CD1c-positive myeloid dendritic cell (primary cell): ENCODE measurements around the gene SPEM3.
"Not testable (repeated sequence)": the region's sequence is repeated elsewhere in the genome, so short reads cannot be mapped to it uniquely, and the experiment has no call there.

Source experiments
- DNase-seq: peaks from one replicate; pipeline ENCODE4 v3.0.0-alpha.2; 2016; ENCODE audit errors: extremely low spot score

SPEM3 gene

GRCh38 chr17:7471729-7472128 lies 43.1 kb downstream of the SPEM3 start:
- no peak for DNase-seq

DNA sequence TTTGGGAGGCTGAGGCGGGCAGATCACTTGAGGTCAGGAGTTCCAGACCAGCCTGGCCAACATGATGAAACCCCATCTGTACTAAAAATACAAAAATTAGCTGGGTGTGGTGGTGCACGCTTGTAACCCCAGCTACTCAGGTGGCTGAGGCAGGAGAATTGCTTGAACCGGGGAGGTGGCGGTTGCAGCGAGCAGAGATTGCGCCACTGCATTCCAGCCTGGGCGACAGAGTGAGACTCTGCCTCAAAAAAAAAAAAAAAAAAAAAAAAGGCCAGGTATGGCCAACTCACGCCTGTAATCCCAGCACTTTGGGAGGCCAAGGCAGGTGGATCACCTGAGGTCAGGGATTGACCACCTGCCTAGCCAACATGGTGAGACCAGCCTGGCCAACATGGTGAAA lies 46.1 kb downstream of the SPEM3 start:
- not testable (repeated sequence) for DNase-seq

DNA sequence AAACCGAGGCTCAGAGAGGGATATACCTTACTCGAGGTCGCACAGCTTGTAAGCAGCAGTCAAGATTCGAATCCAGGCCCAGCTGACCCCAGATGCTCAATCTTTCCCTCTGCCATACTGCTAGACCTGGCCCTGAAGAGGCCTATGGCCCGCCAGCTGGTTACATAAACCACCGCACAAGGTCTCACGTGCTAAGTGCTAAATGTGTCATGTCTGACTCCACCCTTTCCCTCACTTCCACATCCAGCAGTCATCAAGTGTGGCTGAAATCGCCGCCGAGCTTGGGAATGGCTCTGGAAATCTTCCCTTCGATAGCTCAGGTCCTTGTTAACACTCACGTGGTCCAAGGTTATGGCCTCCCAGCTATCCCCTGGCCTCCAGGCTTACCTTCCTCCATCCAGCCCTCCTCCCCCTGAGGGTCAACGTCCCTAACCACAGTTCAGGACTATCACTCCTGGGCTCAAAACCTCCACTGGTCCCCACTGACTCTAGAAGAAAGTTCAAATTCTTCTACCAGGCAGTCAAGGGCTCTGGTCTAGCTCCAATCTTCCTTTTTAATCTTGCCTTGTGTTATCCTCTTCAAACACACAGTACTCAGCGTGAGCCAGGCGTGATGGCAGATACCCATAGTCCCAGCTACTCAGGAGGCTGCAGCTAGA lies 47.2 kb downstream of the SPEM3 start:
- DNase-seq, result peak; percentile 77

- no peak for DNase-seq
These were observed 47.8 kb downstream of the SPEM3 start for GRCh38 chr17:7476494-7476893.

DNA sequence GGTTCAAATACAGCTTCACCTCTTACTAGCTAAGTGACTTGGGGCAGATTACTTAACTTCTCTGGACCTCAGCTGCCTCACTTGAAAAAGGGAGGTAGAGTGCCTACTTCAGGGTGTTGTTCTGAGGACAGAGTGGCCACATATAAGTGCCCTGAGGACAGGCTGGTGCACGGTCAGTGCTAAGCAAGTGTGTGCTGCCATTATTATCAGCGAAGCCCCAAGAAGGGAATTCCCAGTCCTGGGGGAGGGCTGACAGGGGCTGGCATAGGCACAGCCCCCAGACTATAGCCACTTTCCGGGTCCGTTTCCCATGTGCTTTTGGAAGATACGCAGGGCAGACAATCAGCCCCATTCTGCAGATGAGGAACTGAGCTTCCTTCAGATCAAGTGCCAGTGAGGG lies 48.3 kb downstream of the SPEM3 start:
- DNase-seq, result no peak

DNA sequence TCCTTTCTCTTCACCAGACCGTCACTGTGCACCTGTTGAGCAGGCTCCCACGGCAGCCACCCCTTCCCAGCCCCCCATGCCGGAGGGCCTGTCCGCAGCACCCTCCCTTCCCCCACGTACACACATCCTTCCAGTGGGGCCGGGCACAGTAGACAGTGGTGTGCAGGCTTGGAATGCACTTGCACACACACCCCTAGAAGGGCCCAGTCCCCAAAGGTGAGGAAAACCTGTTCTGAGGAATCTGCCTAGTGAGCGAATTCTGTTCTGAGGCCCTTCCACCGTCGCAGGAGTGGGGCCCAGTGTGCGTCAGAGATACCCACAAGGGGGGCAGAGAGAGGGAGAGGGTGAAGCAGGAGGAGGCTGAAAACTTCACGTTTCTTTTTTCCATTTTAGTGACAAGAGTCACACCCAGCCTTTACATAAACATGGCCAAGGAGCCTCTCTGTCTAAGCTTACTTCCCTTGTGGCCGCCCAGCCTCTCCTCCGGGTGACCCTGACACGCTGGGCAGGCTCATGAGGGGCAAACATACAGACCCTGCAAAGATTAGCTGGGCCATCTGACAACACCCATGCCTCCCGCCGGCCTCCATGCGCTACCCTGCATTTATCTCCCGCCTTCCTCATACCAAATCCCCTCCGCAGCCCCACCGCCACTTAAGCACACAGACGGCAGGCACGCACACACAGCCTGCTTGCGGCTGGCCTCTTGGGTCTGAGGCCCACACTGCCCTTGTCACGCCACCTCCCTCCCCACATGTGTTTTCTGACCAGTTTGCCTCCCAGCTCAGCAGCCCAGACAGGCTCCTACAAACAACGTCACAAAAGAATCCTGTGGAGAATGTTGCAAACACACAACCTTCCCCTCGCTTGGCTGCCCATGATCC lies 49.0 kb downstream of the SPEM3 start:
- DNase-seq, result peak; percentile 64

DNA sequence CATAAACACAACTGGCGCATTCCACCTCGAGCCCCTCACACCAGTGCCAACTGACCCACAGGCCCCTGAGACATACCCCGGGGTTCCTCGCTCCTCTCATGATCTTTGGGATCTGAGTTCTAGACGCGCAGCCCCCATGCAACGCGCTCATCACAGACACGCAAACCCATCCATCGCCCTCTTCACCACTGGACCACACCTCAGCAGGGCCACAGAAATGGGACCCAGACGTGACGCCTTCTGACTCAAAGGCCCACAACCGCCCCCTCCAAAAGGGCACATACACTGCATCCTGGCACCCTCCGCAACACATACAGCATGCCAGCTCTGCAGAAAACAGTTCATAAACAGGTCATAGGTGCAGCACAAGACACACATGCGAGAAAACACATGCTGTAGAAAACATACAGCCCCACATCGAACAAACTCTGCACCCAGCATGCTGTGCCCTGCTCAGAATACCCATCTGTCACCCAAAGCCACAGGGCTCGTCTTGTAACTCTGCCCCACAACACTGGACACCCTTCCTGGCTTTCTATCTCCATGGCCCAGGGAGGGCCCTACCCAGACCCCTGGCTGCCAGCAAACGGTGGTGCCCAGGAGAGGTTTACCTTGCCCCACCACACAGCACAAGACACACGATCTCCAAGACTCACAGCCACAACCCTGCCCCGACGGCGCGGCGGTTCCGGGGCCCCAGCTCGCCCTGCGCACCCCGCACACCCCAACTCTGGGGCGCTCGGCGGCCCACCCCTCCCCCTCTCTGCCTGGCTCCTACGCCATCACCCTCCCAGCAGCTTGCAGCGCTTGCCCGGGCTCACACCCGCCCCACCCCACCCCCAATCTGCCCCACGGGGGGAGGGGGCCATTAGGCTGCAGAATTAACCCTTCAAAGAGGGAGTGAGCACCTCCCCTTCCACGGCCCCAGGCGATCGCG lies 49.9 kb downstream of the SPEM3 start:
- peak; percentile 33 for DNase-seq

DNA sequence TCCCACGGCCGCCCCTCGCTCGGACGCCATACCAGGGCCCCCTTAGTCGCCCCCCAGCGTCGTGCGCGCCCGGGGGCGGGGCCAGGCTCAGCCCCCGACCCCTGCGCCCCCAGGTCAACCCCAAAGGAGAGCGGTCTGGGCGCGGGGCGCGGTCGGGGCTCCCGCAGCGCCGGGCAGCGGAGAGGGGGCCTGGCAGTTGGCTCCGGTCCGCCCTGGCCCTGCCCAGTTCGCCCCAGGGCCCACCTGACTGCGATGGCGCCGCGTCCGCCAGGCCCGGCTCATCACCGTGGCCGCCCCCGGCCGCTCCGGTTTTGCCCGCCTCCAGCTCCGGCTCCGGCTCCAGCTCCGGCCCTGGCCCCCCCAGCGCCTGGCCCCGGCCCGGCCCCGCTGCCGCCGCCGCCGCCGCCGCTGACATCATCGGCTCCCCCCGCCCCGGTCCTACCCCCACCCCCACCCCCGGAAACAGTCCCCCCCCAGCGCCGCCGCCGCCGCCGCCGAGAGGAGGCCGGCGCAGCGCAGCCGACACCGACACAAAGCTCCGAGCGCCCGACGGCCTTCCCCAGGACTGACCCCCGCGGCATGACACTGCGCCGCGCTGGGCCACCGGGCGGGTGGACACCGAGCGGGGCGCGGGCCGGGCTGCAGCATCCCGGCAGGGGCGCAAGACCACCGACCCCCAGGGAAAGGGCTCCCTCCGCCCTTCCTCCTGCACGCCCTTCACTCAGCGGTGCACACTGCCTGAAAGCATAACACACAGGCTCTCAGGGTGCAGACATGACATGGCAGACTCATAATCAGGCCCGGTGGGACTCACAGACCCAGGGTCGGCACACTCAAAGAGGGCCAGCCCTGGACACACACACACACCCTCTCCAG lies 50.8 kb downstream of the SPEM3 start, which contains the start of gene ZBTB4:
TSS of gene ZBTB4 (minus strand) at position 419 of the 876 bp plus-strand sequence. CDS start 12,830 bp downstream, outside the sequence.
- DNase-seq, result peak; percentile 55

GRCh38 chr17:7480089-7480384 lies 51.4 kb downstream of the SPEM3 start:
- no peak for DNase-seq

DNA sequence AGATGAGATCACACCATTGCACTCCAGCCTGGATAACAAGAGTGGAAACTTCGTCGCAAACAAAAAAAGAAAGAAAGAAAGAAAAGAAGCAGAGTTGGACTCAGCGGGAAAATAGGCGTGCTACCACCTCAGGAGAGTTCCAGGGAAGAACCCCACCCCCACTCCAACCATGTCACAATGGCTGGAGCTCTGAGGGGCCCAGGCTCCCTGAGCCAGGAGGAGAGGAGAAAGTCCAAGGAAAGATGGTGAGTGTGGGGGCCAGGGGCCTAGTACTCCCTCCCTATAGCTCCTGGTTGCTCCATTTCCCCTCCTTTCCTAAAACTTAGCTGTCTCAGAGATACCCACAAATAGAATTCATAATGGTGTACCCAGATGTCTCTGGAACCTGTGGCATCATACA lies 52.6 kb downstream of the SPEM3 start, which contains the start of gene SLC35G6:
TSS of gene SLC35G6 (plus strand) at position 172 of the 400 bp plus-strand sequence. CDS start at position 243, 71 bp downstream.
- not testable (repeated sequence) for DNase-seq

DNA sequence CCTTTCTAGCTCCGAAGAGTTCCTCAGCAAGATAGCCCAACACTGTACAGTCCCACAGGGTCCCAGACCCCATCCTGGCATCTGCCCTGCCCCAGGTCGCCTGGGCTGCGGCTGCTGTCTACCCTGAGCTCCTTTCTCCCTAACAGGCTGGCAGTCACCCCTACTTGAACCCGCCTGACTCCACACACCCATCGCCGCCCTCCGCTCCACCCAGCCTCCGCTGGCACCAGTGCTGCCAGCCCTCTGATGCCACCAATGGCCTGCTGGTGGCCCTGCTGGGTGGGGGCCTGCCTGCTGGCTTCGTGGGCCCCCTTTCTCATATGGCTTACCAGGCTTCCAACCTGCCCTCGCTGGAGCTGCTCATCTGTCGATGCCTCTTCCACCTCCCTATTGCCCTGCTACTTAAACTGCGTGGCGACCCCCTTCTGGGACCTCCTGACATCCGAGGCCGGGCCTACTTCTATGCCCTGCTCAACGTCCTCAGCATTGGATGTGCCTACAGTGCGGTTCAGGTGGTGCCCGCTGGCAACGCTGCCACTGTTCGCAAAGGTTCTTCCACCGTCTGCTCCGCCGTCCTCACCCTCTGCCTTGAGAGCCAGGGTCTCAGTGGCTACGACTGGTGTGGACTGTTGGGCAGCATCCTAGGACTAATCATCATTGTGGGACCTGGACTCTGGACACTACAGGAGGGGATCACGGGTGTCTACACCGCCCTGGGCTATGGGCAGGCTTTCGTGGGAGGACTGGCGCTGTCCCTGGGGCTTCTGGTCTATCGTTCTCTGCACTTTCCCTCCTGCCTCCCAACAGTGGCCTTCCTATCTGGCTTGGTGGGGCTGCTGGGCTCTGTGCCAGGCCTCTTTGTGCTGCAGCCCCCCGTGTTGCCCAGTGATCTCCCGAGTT lies 53.4 kb downstream of the SPEM3 start:
- DNase-seq, result not testable (repeated sequence)
